ENCODE measurements around the gene HIBADH.
"Not testable (repeated sequence)": the region's sequence is repeated elsewhere in the genome, so short reads cannot be mapped to it uniquely, and the experiment has no call there.

HIBADH gene

DNA sequence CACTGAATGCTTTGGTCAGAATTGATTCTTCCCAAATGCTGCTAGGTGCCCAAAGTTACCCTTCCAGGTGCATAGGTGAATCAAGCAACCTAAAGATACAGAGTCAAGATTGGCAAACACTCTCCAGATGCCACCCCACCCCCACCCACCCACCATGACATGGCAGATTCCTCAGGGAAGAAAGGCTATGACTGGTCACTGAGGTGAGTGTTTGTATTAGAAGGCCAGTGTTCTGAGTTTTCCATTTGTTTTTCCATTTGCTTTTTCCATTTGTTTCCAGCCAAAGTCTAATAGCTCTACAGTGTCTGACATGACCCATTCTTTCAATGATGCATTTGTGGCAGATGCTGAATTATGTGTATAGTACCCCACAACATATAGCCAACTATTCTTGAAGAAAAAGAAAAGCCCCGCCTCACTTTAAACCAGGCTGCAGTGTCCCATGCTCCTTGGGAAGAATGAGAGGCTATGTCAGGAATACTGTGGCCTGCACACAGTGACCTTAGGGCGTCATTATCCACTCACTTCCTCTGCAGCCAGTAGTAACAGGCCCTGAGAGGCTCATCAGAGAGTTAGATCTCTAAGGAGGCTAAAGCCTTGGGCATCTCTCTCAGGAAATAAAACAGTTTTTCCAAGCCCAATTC lies 16.1 kb upstream of the HIBADH start:
- no peak for DNase-seq

DNA sequence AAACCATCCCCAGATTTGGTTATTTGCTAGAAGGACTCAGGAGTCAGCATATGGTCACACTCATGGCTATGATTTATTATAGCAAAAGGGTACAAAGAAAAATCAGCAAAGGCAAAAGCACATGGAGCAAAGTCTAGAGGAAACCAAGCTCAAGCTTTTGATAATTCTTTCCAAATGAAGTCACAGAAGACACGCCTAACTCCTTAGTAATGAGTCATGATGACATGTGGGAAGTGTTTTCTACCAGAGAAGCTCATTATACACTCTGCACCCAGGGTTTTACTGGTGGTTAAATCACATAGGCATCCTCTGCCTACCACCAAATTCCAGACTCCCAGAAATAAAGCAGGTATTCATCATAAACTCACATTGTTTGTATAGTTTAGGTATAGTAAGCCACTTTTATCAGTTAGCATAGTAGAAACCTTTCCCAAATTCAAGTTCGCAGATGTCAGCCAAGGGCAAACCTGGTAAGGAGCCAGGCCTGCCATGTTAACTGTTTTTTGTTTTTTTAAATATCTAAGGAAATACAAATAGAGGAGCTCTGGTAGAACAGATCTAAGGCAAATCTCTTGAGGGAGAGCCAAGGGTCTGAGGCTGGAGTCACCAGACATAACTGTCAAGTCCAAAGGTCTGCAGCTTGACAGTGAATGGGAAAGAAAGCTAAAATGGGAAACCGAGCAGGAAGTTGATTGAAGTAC lies 15.4 kb upstream of the HIBADH start:
- DNase-seq = no peak

GRCh38 chr7:27674126-27674525 lies 11.4 kb upstream of the HIBADH start:
- not testable (repeated sequence) for DNase-seq

DNA sequence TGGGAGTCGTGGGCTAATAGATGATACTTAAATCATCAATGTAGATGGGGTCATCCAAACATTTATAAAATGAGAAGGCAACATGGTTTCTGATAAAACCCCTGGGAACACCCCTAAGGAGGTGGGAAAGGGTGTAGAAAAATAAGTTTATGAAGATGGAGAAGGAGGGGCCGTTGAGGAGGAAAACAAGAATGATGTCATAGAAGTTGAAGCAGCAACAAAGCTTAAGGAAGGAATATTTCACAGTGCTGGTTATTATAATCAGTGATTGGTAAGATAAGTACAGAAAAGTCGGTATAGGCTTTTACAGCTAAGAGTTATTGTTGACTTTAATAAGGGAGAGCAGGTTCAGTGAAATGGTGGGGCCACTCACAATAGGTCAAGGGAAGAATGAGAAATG lies 9.0 kb upstream of the HIBADH start:
- DNase-seq = no peak

DNA sequence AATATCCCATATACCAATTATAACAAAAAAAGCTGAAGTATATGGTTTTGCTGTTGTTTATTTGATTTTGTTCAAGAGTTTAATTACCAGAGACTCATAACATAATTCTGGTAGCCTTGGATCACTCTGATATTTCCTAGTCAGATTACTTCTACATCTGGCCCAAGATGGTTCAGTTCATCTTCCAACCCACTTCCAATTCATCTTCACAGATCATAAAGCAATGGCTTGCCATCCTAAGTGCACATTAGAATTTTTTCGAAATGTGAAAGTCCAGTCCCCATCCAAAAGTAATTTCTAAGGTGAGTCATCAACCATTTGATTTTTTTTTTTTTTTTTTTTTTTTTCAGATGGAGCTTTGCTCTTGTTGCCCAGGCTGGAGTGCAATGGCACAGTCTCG lies 8.0 kb upstream of the HIBADH start:
- no peak for DNase-seq

DNA sequence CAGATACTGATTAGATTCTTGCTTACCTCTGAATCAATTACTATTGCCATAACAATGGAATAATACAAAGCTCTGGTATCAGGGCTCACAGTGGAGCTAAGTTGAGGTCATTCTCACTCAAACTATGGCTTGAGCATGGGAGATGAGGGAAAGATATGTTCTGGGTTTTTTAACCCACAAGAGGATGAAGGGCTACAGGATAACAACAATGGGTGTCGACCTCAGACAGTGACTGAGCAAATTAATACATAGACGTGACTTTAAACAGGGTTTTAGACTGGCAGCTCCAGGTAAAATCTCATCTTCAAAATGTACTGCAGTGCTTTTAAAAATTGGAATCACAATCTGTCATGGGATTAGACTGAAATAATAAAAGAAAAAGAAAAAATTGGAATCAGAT lies 7.5 kb upstream of the HIBADH start:
- no peak for DNase-seq

- DNase-seq = no peak
Observed at GRCh38 chr7:27665531-27665930, 2.8 kb upstream of the HIBADH start.

- DNase-seq = no peak
Observed at GRCh38 chr7:27663989-27664331, 1.3 kb upstream of the HIBADH start.

DNA sequence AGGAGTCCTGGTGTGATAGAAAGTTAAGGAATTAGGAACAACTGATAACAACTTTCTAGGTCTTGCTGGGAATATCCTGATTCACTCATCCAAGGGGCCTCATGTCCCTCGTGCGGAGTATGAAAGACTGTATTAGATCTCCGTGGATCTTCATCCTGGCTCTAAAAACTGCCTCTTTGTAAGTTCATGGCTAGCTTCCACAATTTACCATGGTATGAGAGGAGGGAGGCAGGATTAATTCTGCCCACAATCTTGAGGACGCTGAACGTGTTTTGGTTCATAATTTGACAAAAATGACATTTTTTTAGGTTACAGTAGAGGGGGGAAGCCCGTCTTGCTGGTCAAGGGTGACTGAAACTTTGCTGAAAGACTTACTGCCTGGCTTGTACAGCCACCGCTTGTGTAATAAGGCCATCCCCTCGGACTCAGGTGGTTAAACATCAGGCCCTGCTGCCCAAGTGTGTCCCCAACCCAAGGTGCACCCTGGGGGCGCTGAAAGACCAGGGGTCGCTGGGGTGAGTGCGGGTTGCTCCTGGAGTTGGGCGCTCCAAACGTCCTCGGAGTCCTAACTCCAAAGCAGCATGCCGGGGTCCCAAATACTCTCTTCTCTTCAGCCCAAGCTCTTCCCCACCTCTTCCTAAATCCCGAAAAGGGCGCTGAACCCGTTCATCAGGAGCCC lies 733 bp downstream of the HIBADH start:
- DNase-seq = no peak

DNA sequence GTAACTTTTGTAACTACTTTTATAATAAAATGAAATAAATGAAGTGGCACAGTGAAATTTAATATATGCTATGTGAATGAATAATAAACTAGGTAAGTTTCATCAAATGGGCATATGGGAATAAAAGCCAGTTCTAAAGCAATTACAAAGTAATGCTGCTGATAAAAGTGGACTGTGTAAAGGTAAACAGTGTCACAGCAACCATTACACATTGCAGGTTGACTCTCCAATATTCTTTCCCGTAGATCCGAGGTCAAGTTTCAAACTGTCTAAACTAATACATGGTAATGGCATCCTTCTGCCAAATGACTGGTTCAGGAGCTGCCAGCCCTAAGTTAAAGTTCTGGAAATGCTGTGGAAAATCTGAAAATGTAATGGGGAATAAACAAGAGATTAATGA lies 6.0 kb downstream of the HIBADH start:
- DNase-seq = no peak

DNA sequence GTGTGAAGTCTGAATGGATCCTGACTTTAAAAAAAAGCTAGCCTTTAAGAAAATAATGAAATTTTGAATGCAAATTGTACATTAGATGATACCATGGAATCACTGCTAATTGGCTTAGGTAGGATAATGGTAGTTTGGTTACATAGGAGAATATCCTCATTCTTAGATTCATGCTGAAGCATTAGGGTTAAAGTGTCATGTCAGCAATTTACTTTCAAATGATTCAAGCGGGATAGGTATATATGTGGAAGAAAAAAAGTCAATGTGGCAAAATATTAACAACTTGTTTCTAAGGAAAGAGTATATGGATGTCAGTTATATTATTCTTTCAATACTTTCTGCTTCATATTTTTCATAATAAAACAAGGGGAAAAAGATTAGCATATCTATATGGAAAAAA lies 7.5 kb downstream of the HIBADH start:
- DNase-seq = no peak

- DNase-seq = no peak
Observed at GRCh38 chr7:27652518-27652917, 10.2 kb downstream of the HIBADH start.

DNA sequence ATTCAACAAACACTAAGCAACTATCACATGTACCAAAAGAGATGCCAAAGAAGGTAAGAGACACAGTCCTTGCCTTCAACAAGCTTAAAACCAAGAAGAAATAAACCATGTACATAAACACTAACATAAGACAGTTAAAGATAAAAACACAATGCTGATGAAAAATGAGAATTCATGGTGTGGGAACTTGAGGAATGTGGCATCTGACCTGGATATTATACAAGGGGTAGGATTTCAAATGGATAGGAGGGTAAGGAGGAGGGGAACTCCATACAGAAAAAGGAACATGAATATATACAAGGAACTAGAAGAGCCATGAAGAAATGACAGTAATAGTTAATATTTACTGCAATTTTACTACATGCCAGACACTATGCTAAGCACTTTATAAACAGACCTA lies 11.0 kb downstream of the HIBADH start:
- DNase-seq = no peak

GRCh38 chr7:27650283-27650682 lies 12.4 kb downstream of the HIBADH start:
- DNase-seq = no peak

- DNase-seq = no peak
Observed at GRCh38 chr7:27647489-27647888, 15.2 kb downstream of the HIBADH start.

DNA sequence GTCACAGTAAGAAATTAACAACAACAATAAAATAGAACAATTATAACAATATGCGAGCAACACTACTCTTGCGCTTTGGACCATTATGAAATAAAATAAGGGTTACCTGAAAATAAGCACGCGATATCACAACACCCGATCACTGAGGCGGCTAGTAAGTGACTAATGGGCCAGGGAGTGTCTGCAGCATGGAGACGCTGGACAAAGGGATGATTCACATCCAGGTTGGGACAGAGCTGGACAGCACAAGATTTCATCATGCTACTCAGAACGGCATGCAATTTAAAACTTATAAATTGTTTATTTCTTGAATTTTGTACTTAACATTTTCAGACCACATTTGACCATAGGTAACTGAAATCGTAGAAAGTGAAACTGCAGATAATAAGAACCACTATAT lies 15.6 kb downstream of the HIBADH start:
- no peak for DNase-seq

DNA sequence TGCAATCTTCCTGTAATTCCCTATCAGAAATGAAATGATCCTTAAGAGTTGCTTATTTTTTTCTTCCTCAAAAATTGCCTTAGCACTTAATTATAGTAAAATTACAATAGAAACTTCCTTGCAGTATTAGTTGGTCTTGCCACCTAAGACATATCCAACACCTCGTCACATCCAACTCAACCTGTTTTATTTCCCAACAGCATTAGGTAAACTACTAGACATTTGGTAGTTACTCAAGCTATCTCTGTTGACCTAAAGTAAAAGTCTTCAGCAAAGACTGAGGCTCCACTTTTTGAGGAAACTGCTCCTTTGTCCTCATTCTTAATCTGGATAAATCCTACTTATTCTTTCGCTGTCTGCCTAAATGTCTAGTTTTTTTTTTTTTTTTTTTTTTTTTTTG lies 20.4 kb downstream of the HIBADH start:
- DNase-seq = no peak

- no peak for DNase-seq
Observed at GRCh38 chr7:27641581-27642230, 21.0 kb downstream of the HIBADH start.

GRCh38 chr7:27640884-27641574 lies 21.7 kb downstream of the HIBADH start:
- no peak for DNase-seq

- no peak for DNase-seq
Observed at GRCh38 chr7:27639851-27640250, 22.8 kb downstream of the HIBADH start.

DNA sequence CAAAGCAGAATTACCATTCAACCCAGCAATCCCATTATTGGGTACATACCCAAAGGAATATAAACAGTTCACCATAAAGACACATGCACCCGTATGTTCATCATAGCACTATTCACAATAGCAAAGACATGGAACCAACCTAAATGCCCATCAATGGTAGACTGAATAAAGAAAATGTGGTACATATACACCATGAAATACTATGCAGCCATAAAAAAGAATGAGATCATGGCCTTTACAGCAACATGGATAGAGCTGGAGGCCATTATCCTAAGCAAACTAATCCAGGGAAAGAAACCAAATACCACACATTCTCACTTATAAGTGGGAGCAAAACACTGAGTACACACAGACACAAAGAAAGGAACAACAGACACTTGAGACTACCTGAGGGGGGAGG lies 23.6 kb downstream of the HIBADH start:
- not testable (repeated sequence) for DNase-seq

GRCh38 chr7:27636326-27637006 lies 26.2 kb downstream of the HIBADH start:
- no peak for DNase-seq

DNA sequence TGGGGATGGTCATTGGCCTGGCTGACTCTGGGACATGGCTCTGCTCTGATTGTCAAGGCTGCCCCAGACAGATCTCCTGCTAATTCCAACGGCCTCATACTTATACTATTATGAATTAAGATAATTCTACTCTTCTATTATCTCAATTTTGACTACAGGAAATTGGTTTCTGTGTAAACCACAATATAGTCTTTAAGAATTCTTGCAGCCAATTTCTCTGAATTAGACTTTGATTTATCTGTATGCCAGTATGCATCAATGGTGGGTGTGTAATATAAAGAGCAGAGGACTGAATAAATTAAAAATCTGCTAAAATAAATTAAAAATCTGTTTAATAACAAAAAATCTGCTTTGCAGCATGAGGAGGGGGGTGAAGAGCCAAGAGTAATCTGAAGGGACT lies 27.0 kb downstream of the HIBADH start:
- no peak for DNase-seq

Data from SIG-M5 (cell line).